Stimulated activated CD8-positive, alpha-beta memory T cell treated with anti-CD3 and anti-CD28 coated beads, Interleukin-4, amount 100 ng/mL, for 1 hour (primary cell): ENCODE data around the gene SPDYE4.

Source experiments
- DNase-seq, 2 donors: peaks; one replicate each; pipeline ENCODE4 v3.0.0-alpha.2; 2020; ENCODE audit warnings: low read depth in 2 of 2, low spot score in 1 of 2

Gene SPDYE4

DNA sequence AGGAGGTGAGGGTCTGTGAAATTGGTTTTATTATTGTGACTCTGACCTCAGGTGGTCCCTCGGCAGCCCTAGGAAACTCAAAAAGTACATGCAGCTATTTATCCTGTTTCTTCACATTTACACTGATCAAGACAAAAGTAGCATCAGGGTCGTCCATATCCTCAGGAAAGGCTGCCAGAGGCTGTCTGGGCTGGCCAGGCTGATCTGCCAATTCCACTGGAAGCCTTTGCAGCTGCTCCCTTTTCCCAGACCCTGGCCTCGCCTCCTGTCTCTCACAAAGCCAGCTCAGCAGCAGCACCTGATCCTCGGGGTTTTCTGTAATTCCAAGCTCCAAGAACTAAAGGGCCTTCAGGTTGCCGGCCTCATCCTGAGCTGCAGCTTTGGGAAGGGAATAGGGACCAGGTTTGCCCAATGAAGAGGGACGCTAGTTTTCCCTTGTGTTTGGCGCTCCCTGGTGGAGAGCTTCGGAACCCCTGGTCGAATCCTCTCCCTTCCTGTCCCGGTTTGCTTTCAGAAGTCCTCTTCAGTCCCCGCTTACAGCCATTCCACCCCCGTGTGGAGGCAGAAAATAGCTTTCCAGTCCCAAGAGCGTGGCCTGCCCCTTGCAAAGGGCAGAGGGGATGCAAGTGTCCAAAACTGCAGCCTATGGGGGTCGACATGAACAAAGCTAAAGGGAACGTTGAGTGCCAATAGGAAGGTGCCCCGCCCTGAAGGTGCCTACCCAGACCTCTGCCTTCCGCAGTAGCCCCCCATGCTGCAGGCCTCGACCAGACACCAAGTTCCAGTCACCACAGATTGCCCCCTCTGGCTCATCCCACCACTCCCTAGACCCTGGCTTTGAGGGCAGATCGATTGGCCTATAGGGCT, 27.4 kb upstream of the SPDYE4 start:
- DNase-seq: peak; percentile 25 to 27

DNA sequence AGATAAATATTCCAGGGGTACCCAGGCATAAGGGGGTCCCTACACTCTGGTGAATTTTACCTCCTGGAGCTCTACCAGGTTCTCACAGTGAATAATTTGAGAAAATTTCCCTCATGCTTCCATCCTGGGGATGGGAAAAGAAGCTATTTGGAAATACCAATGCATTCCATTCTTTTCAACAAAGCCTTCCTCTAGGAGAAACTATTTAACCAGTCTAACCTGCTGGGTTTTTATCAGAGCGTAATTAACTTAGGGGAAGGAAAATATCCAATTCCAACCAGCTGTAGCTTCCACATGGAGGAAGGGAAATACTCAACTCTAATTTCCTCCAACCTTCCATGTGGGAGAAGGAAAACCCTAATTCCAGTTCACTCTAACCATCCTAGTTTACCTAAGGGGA, 23.8 kb upstream of the SPDYE4 start:
- no peak for DNase-seq

DNA sequence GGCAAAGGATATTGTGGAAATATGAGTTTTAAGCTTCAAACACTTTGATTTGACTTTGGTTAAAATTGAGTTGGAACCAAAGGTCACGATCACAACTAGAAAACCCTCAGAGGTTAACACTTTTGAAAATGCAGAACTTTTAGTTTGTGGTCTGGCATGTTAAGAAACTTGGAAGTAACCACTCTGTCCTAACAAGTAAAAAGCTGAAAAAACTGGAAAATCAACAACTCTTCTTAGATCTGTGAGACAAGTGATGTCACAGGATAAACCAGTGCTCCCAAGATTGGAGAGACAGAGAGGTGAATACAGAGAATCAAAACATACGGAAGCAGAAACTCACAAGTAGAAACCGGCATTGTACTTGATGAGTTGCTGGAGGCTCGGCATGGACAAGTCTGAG, 23.4 kb upstream of the SPDYE4 start:
- DNase-seq: no peak

DNA sequence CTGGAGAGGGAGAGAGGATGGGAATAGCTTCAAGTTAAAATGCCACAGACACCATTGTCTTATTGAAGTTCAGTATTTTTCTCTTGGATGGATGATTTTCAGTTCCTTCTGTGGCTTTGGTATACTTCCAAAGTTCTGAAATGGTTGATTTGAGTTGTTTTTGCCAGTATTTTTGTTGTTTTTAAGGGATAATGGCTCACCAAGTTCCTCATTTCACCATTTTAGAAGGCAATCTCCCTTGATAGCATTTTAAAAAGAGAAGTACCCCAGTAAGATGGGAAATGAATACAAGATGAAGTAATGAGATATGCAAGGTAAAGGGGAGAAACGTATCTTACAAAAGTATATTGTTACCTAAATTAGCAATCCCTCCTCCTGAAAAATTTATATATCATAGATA, 18.5 kb upstream of the SPDYE4 start:
- DNase-seq: no peak

DNA sequence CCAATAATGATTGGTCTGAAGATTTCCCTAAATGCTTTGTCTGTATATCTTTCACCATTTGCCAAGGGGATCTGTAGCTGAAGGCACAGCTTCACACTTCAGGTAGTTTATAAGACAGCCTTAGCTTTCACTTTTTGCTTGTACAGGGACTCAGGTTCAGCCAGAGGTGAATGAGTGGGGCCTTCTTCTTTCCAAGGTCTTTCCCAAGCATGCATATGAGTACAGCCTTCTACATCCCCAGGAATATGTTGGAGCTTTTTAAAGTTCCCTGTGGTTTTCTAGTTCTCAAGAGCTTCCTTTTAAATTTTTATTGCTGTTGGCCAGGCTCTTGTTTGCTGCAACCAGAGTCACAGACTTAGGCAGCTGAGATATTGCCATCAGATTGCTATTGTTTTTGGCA, 17.9 kb upstream of the SPDYE4 start:
- no peak for DNase-seq

DNA sequence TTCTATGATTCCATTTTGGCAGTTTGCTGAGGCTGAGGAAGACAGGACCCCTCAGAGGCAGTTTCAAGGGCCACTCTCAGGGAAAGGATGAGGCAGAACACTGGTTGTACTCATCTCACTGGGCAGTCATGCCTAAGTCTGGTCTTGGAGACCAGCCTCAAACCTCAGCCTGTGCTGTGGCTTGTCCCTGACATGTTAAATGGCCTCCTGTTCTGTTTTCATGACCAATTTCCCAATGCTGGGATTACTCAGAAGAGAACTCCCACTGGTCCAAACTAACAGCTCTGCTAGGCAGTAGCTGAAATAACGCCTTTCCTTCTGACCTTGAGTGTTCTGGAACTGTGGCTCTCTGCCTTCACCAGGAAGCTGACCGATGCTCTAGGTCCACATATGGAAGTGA, 8.4 kb upstream of the SPDYE4 start:
- no peak for DNase-seq

DNA sequence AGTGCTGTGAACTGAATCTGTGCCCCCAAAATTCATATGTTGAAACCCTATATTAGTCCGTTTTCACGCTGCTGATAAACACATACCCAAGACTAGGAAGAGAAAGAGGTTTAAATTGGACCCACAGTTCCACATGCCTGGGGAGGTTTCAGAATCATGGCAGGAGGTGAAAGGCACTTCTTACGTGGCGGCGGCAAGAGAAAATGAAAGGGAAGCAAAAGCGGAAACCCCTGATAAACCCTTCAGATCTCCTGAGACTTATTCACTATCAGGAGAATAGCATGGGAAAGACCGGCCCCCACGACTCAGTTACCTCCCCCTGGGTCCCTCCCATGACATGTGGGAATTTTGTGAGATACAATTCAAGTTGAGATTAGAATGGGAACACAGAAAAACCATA, 3.7 kb upstream of the SPDYE4 start:
- DNase-seq: no peak

DNA sequence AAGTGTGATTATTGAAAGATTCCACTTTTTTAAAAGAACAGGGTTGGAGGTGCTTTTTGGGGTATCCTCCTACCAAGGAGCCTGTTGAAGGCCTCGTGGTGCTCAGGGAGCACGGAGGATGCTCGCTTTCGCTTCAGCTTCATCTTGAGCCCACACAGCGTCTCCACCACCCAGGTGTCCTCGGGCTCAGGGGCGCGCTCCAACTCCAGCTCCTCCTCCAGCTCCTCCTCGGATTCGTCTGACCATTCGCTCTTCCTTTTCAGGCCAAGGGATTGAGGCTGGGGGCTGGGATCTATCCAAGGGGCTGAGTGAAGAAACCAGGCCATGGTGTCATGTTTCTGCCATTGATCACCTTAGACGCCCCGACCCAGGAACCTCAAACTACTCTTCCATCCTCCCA, 1.2 kb downstream of the SPDYE4 start:
- no peak for DNase-seq

DNA sequence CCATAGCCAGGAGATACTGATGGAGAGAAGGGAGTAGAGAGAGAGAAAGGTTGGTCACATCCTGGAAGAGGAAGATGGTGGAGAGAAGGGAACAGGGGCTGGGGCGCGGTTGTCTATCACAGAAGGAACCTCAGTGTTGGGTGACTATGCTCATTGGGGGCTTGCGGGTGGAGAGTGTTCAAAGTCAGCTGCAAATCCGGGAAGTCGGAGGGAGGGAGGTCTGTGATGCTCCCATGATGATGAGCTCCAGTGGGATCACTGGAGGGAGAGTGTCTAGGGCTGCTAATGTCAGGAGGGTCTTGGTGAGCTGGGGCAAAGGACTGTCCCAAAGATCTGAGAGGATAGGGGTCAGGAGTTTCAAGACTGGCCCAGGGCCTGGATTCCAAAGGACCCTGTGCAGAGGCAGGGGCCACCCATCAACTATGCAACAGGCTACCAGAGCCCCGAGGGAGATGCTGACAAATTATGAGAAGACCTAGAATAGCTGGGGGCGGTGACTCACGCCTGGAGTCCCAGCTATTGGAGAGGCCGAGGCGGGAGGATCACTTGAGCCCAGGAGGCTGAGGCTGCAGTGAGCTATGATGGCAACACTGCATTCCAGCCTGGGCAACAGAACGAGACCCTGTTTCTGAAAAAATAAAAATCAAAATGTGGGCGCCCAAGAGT, 2.6 kb downstream of the SPDYE4 start:
- no peak for DNase-seq

DNA sequence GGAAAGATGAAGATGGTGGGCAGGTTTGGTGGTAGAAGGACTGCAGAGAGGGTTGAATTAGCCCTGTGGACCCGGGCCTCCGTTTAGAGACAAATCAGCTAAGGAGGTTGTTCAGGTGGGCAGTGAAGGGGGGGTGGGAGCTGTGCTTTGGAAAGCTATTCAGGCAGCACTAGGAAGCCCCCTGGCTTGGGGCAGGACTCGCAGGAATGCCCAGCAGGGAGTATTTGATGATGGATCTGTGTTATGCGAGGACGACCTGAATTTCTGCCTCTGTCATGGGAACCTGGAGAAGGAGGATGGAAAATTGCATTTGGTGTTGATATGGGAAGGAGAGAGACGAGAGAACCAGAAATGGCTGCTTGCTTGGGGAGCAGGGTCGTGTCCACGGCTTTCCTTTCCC, 3.5 kb downstream of the SPDYE4 start:
- no peak for DNase-seq

DNA sequence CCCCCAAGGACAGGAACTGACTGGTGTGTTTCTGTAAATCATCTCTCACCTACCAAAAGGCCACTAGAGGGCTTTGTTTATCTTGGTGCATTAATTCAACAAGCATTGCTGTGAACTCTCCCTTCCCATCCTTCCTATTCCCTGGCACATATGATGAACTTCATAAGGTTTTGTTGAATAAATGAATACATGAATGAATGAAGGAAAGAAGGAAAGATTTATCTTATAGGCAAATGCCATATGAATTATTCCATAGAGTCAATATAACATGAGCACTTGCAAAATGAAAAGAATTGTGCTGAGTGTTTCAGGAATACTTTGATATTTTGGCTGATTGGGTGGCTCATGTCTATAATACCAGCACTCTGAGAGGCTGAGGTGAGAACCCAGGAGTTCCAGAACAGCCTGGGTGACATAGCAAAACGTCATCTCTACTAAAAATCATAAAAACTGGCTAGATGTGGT, 4.3 kb downstream of the SPDYE4 start:
- no peak for DNase-seq

DNA sequence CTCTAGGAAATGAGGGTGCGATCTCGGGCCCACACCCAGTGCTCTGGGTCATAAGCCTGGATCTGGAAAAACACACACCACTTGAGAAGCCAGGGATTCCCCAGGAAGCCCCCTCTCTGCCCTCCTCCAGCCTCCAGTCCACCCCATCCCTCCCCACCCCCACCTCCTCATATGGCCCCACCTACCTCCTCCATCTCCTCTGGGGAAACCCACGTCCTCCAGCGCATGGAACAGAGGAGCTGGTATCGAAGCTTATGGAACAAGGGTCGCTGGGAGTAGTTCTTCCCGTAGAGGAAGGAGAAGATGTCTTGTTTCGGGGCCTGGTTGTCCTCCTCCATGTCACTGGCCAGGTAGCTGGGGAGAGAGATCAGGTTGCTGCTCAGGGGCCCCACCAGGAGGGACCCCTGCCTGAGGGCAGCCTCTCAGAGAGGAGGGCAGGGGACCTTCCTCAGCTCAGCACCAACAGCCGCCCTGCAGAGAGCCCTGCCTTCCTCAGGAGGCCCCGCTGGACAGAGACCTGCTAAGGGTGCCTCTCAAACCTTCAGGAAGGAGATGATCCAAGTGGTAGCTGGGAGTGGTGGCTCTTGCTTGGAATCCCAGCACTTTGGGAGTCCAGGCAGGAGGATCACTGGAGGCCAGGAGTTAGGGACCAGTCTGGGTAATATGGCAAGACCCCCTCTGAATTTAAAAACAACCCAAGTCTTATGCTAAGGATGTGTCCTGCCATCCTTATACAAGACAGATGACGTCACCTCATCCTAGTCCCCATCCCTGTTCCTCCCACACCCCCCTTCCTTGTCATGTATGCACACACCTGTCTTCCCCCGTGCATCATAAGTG, 5.0 kb downstream of the SPDYE4 start:
- DNase-seq: no peak

DNA sequence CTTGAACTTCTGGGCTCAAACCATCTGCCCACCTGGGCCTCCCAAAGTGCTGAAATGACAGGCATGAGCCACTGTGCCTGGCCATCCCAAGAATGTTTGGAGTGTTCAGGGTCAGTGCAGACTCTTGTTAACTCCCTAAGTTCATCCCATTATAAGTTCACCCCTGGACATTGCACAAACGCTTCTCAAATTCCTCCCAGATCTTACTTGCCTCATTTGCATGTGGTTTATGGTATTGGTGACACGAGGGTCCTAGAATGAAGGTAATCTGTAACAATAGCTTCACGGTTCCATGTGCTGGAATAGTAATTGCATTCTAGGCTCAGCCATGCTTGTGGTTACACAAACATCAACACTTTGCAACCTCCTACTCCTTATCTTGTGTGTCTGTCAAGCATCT, 8.7 kb downstream of the SPDYE4 start:
- DNase-seq: no peak

DNA sequence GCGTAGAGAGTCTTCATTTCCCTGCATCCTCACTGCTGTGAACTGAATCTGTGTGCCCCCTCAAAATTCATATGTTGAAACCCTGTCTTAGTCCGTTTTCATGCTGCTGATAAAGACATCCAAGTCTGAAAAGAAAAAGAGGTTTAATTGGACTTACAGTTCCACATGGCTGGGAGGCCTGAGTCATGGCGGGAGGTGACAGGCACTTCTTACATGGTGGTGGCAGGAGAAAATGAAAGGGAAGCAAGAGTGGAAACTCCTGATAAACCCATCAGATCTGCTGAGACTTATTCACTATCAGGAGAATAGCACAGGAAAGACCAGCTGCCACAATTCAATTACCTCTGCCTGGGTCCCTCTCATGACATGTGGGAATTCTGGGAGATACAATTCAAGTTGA, 10.6 kb downstream of the SPDYE4 start:
- DNase-seq: no peak

DNA sequence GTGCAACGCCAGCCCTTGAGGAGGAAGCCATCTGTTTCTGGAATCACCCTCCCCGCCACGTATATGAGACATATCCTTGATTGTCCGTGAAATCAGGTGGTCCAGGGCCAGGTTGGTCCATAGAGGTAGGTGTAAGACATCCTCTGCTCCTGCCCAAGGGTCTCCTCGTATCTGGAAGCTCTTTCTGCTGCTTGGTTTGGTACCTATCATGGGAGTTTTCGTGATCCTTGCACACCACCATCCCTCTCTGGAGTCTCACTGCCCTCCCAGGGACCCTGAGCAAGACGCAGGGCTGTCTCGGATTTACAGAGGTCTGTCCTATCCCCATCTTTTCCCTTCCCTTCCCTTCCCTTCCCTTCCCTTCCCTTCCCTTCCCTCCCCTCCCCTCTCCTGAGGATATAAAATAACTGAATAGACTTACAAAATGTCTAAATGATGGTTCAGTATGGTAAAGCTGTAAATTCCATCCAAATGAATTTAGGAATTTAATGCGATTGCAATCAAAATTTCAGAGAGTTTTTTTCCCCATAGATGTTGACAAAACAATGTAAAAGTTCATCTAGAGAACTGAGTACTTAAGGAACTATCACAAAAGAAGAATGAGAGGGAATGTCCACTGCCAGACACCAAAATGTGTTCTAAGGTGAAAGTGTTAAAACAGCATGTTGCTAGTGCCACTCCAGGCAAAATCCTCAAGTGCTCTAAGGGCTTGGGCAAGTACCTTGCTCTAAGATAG, 11.7 kb downstream of the SPDYE4 start:
- DNase-seq: no peak

DNA sequence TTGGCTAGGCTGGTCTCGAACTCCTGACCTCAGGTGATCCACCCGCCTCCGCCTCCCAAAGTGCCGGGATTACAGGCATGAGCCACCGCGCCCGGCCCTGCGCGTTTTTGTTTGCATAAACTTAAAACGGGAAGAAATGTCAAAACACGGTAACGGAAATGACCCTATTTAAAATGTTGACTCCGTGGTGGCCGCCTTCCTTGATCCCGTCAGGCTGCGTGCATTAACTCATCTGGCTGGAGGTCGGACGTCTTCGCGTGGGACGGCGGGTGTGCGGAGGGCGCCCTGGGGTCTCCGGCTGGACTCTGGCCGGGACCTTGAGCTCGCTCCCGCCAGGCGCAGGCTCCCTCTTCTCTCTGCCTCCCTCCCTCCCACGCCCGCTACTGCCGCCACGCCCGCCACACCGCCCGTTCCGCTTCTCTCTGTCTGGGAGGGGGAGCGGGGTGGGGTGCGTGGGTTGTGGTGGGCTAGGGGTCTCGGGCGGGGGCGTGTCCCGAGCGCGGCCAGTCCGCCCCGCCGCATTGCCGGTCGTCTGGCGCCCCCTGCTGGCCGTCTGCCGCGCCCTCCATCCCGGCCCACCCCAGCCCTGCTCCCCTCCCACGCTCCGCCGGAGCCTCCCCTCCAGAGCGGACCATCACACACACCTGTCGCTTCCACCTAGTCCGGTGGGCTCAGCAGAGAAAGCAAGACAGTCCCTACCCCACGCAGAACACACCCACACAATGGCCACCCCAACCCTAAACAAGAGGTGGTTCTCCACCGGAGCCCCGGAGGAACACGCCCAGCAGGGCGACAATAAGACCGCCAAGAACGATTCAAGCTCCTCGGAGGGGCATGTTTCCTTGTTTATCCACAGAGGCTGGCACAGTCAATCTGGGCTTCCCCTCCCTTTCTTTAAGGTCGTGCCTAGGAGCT, 12.5 kb downstream of the SPDYE4 start:
- DNase-seq: peak; percentile 67 to 70

DNA sequence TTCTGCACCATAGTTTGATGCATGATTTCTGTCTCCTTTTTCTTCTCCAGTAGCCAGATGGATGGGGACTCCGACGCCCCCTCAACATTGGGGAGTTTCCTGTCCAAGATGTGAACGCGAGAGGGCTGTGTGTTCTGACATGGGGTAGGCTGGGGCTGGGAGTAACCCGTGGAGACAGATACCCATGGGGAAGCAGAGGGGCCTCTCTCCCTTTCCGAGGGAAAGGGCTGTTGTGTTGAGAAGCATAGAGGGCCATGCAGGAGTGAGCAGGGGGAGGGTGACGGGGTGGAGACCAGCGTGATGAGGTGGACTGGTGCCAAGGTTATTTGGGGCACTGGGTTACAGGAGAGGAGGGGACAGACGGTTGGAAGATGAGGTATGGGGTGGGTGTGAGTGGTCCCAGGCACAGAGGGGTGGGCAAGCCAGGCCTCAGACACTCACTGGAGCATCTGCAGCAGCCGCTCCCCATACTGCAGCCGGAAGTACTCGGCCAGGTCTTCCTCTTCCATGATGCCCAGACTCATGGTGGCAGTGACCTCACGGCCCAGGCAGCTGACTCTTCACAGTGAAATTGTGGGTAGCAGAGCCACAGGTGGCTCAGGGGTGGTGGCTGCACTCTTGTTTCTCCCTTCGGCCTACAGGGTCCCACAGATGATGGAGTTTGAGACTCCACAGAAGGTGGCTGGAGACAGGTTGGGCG, 14.1 kb downstream of the SPDYE4 start:
- DNase-seq: no peak

DNA sequence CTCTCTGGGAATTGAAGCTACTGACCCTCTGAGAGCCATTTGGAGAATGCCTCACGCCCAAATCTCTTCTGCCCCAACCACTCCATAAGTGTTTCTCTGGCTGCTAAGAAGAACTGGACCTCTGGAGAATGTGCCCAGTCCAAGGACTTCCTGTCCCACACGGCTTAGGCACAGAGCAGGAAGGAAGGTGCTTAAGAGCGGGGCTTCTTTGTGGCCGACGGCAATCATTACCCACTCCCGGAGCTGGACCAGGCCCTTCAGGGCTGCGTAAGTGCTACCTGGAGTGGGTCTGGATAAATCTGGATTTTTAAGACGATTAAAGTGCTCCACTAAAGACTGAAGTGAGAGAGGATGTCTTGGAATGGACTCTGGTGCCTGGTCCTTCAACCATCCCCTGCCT, 15.5 kb downstream of the SPDYE4 start:
- DNase-seq: no peak

DNA sequence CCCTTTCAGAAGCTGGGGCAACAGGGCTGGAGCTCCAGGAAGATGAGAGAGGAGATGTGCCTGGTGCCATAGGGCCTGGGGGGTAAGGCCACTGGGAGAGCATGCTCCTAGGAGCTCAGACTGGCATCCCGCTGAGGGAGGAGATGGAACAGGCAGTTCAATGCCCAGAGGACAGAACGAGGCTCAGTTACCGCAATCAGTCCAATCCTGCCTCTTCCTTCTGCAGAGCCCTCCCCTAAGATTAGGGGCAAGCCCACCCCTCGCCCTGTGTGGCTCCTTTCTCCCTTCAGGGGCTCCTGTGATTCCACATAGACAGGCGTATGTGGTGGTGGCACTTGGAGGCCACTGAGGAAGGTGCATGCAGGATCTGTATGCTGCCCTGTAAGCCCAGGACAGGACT, 16.1 kb downstream of the SPDYE4 start:
- DNase-seq: no peak
